Measurements from ENCODE around the gene KLF7.

The KLF7 gene

GRCh38 chr2:207093234-207093633 lies 72.5 kb downstream of the KLF7 start:
- no peak for DNase-seq (ENCODE audit: low read depth in 2 of 2)

GRCh38 chr2:207092818-207093217 lies 72.9 kb downstream of the KLF7 start:
- DNase-seq (ENCODE audit: low read depth in 2 of 2) = no peak

GRCh38 chr2:207091928-207092327 lies 73.8 kb downstream of the KLF7 start:
- no peak for DNase-seq (ENCODE audit: low read depth in 2 of 2)

GRCh38 chr2:207091176-207091575 lies 74.6 kb downstream of the KLF7 start:
- DNase-seq (ENCODE audit: low read depth in 2 of 2) = no peak

- no peak for DNase-seq (ENCODE audit: low read depth in 2 of 2)
Observed at GRCh38 chr2:207090389-207090788, 75.4 kb downstream of the KLF7 start.

- no peak for DNase-seq (ENCODE audit: low read depth in 2 of 2)
Observed at GRCh38 chr2:207088839-207089238, 76.9 kb downstream of the KLF7 start.

- DNase-seq (ENCODE audit: low read depth in 2 of 2) = no peak
Observed at GRCh38 chr2:207088276-207088675, 77.5 kb downstream of the KLF7 start.

- DNase-seq (ENCODE audit: low read depth in 2 of 2) = no peak
Observed at GRCh38 chr2:207087046-207087902, 78.5 kb downstream of the KLF7 start.

- no peak for DNase-seq (ENCODE audit: low read depth in 2 of 2)
Observed at GRCh38 chr2:207086136-207086535, 79.6 kb downstream of the KLF7 start.

GRCh38 chr2:207085110-207085509 lies 80.6 kb downstream of the KLF7 start:
- no peak for DNase-seq (ENCODE audit: low read depth in 2 of 2)

- no peak for DNase-seq (ENCODE audit: low read depth in 2 of 2)
Observed at GRCh38 chr2:207083361-207084110, 82.2 kb downstream of the KLF7 start.

GRCh38 chr2:207082619-207083018 lies 83.1 kb downstream of the KLF7 start:
- DNase-seq (ENCODE audit: low read depth in 2 of 2) = no peak

- DNase-seq (ENCODE audit: low read depth in 2 of 2) = no peak
Observed at GRCh38 chr2:207078186-207078798, 87.5 kb downstream of the KLF7 start.

GRCh38 chr2:207077266-207077665 lies 88.5 kb downstream of the KLF7 start:
- no peak for DNase-seq (ENCODE audit: low read depth in 2 of 2)

GRCh38 chr2:207075456-207075855 lies 90.3 kb downstream of the KLF7 start:
- DNase-seq (ENCODE audit: low read depth in 2 of 2) = no peak

GRCh38 chr2:207073801-207074678 lies 91.7 kb downstream of the KLF7 start:
- DNase-seq (ENCODE audit: low read depth in 2 of 2) = no peak

- no peak for DNase-seq (ENCODE audit: low read depth in 2 of 2)
Observed at GRCh38 chr2:207073412-207073800, 92.3 kb downstream of the KLF7 start.

GRCh38 chr2:207072571-207072970 lies 93.2 kb downstream of the KLF7 start:
- DNase-seq (ENCODE audit: low read depth in 2 of 2) = no peak

- DNase-seq (ENCODE audit: low read depth in 2 of 2) = no peak
Observed at GRCh38 chr2:207071820-207072219, 93.9 kb downstream of the KLF7 start.

- DNase-seq (ENCODE audit: low read depth in 2 of 2) = no peak
Observed at GRCh38 chr2:207067473-207067872, 98.3 kb downstream of the KLF7 start.

GRCh38 chr2:207066791-207067460 lies 98.8 kb downstream of the KLF7 start:
- DNase-seq (ENCODE audit: low read depth in 2 of 2) = no peak
